Left renal cortex interstitium (tissue), 4 donors: Measurements from ENCODE around the gene MISFA. TPM values are rescaled to one million over a fixed set of nuclear protein-coding genes. Genes with fewer than 3 reads are reported as not detected.
A peak's percentile ranks its signal among the peaks of the same experiment; 100 is the strongest.
"Not testable (repeated sequence)": the region's sequence is repeated elsewhere in the genome, so short reads cannot be mapped to it uniquely, and the experiment has no call there.

Source experiments
- DNase-seq, 4 donors: peaks; one replicate each; pipeline ENCODE4 v3.0.0-alpha.2; 2013; ENCODE audit warnings: low read depth in 4 of 4, low spot score in 2 of 4, missing footprints in 1 of 4
- polyA plus RNA-seq, 4 donors: library from polyadenylated mRNA; unstranded; fragments of 120-200 nt; gene quantifications; one replicate each; pipeline ENCODE4 v1.2.1, GENCODE V29; 2013; ENCODE audit not compliant: insufficient read length in 4 of 4

Gene MISFA
- polyA plus RNA-seq, 4 donors: 4.2 to 16.1 (median 9.5) TPM

- DNase-seq: no peak
Measured at GRCh38 chr11:18615628-18616392, 16.2 kb downstream of the MISFA start.

GRCh38 chr11:18617688-18618341, 18.2 kb downstream of the MISFA start:
- DNase-seq: no peak

GRCh38 chr11:18618342-18619025, 18.9 kb downstream of the MISFA start:
- DNase-seq: no peak

- DNase-seq: no peak
Measured at GRCh38 chr11:18623707-18624106, 24.1 kb downstream of the MISFA start.

- DNase-seq: no peak
Measured at GRCh38 chr11:18624161-18624560, 24.6 kb downstream of the MISFA start.

- DNase-seq: no peak
Measured at GRCh38 chr11:18632841-18633240, 33.3 kb downstream of the MISFA start.

- no peak for DNase-seq
Measured at GRCh38 chr11:18633256-18634139, 33.9 kb downstream of the MISFA start.

GRCh38 chr11:18634140-18635032, 34.8 kb downstream of the MISFA start, which contains the start of gene SPTY2D1:
Gene SPTY2D1 (minus strand): TSS chr11:18634342. CDS start chr11:18634257, 85 bp downstream.
- peak; percentile 94 to 98 (median 97) for DNase-seq

GRCh38 chr11:18641677-18642076, 42.1 kb downstream of the MISFA start:
- DNase-seq: no peak

GRCh38 chr11:18643034-18643433, 43.4 kb downstream of the MISFA start:
- DNase-seq: not testable (repeated sequence)

- no peak for DNase-seq
Measured at GRCh38 chr11:18650353-18650752, 50.8 kb downstream of the MISFA start.

- no peak for DNase-seq
Measured at GRCh38 chr11:18650859-18651557, 51.4 kb downstream of the MISFA start.

Other genes starting within 250 kb of the MISFA start
- gene LDHA, start 205.2 kb upstream of the MISFA start, polyA plus RNA-seq: 100 to 1,000 TPM; 231 to 319 (median 268) TPM
- gene LDHC, start 187.5 kb upstream of the MISFA start, polyA plus RNA-seq: under 1 TPM in 3 of 4 donors, not detected in 1; 0.13 to 0.64 (median 0.34) TPM
- 1 to 10 TPM in 3 of 4 donors, under 1 TPM in 1; 0.69 to 1.7 (median 1.2) TPM for gene LDHAL6A, start 143.9 kb upstream of the MISFA start, polyA plus RNA-seq
- 100 to 1,000 TPM; 134 to 189 (median 148) TPM for gene TSG101, start 72.8 kb upstream of the MISFA start, polyA plus RNA-seq
- 10 to 100 TPM; 18.0 to 23.9 (median 19.9) TPM for gene UEVLD, start 11.1 kb upstream of the MISFA start, polyA plus RNA-seq
- 10 to 100 TPM; 22.7 to 29.7 (median 26.5) TPM for gene SPTY2D1, start 34.6 kb downstream of the MISFA start, polyA plus RNA-seq
- 1 to 10 TPM; 7.0 to 10.0 (median 8.2) TPM for gene TMEM86A, start 99.0 kb downstream of the MISFA start, polyA plus RNA-seq
- 1 to 10 TPM; 1.7 to 3.4 (median 2.9) TPM for gene IGSF22, start 126.4 kb downstream of the MISFA start, polyA plus RNA-seq
- 1 to 10 TPM in 1 of 4 donors, under 1 TPM in 3; 0.56 to 1.5 (median 0.78) TPM for gene PTPN5, start 192.0 kb downstream of the MISFA start, polyA plus RNA-seq